Sigmoid colon (tissue), 7 donors: ENCODE measurements around the gene ZFC3H1. TPM values are rescaled to one million over a fixed set of nuclear protein-coding genes. Genes with fewer than 3 reads are reported as not detected.

Experiments
- DNase-seq: peaks from one replicate; pipeline ENCODE4 v3.0.0-alpha.2; 2019
- H3K27ac ChIP-seq, 4 donors: fragments of 200-600 bp; sonication (generic); one replicate each; pipeline ENCODE4 v1.5.1; 2016 to 2019; ENCODE audit warnings: mild to moderate bottlenecking in 1 of 4
- H3K27me3 ChIP-seq, 3 donors: fragments of 200-600 bp; sonication (generic); one replicate each; pipeline ENCODE4 v1.5.1; 2019; ENCODE audit warnings: mild to moderate bottlenecking in 1 of 3
- H3K36me3 ChIP-seq, 4 donors: fragments of 200-600 bp; sonication (generic); one replicate each; pipeline ENCODE4 v1.5.1; 2016 to 2019
- H3K4me1 ChIP-seq, 4 donors: fragments of 200-600 bp; sonication (generic); one replicate each; pipeline ENCODE4 v1.5.1; 2017 to 2019
- H3K4me3 ChIP-seq, 4 donors: fragments of 200-600 bp; sonication (generic); one replicate each; pipeline ENCODE4 v1.5.1; 2017 to 2019; ENCODE audit warnings: mild to moderate bottlenecking in 2 of 4, moderate library complexity in 1 of 4
- H3K9me3 ChIP-seq, 4 donors: fragments of 200-600 bp in 3 of 4; sonication (generic) in 3 of 4; one replicate each; pipeline versions ENCODE4 v1.5.1 to v1.6.1; 2013 to 2019
- EP300 ChIP-seq, 4 donors: sonication (generic); formaldehyde crosslinking; IDR thresholded peaks; one replicate each; pipeline ENCODE4 v1.6.1; 2017; ENCODE audit warnings: antibody characterized with exemption in 4 of 4
- POLR2A ChIP-seq, 2 donors: fragments of 450-650 bp; IDR thresholded peaks; one replicate each; pipeline ENCODE4 v1.6.1; 2016; ENCODE audit warnings: antibody characterized with exemption in 2 of 2, mild to moderate bottlenecking in 2 of 2, moderate library complexity in 2 of 2
- POLR2AphosphoS5 ChIP-seq, 4 donors: sonication (generic); formaldehyde crosslinking; IDR thresholded peaks; one replicate each; pipeline ENCODE4 v1.6.1; 2017; ENCODE audit warnings: antibody characterized with exemption in 4 of 4
- WGBS, 2 donors: extraction: QIAGEN DNeasy Blood & Tissue Kit; methylation state at CpG; one replicate each; pipeline ENCODE4 v1.1.7; 2013; 5-methylcytosine and 5-hydroxymethylcytosine counted together
- intact Hi-C: fragments of 100-400 bp; cut with DNase I; formaldehyde crosslinking; loops from one replicate; pipeline ENCODE4 v1.15.1; 2023
- polyA plus RNA-seq, 3 donors: library from polyadenylated mRNA; stranded (reverse); fragments of 200-250 nt; gene quantifications; one replicate each; pipeline ENCODE4 v1.2.3, GENCODE V29; 2013
- total RNA-seq, 4 donors: library from RNA; depleted of rRNA; stranded (reverse); fragments of >200 nt; gene quantifications; one replicate each; pipeline ENCODE4 v1.1.0, GENCODE V29; 2016
- TF ChIP-seq, protein P1 (sequence below), 4 experiments: fragments of 450-650 bp in 3 of 4; fragments of 200-600 bp in 1 of 4; IDR thresholded peaks; one replicate each; pipeline ENCODE4 v1.5.1; 2016 to 2019; ENCODE audit warnings: antibody characterized with exemption in 4 of 4, mild to moderate bottlenecking in 3 of 4, moderate library complexity in 2 of 4
- donor health status: healthy with polysubstance abuse.
- donor health status: Bipolar disorder and iron deficiency.
- donor health status: healthy.

Gene ZFC3H1
- total and polyA plus RNA-seq, 7 donors, result 3.0 to 87.8 (median 38.7) TPM

DNA sequence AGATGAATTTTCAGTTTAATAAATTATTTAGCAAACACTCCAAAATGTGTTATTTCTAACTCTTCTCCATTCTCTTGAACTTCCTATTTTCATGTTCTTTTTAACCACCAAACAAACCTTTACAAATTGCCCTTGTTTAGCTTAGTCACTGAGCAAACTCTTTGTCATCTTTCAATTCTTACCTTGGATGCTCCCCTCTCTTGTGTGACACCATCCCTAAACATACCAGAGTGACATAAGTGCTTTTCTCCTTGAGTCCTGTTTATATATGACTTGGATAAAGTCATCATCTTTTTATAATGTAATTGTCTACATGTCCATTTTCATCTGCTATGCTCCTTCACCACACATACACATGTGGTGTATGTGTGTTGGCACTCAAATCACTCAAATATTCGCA is 18.8 kb upstream of the ZFC3H1 start:
- no peak overlapping the region for H3K27ac ChIP-seq
- intact Hi-C loops, result no loop called here
- no peaks in the 10 kb centered on the region for H3K9me3 ChIP-seq
- no peaks in the 10 kb centered on the region for H3K36me3 ChIP-seq
- TF ChIP-seq EP300 (IDR thresholded peaks at IDR 0.05), result no peak
- TF ChIP-seq POLR2A (IDR thresholded peaks at IDR 0.05), result no peak
- peaks cover 0 to 14% (median 10%) of the 10 kb centered on the region in 4 donors for H3K4me1 ChIP-seq
- no peak for DNase-seq
- H3K27me3 ChIP-seq, result no peaks in the 10 kb centered on the region
- H3K4me3 ChIP-seq, result no peak overlapping the region
- 89% methylated on average over 1 of the region's 1 CpG for WGBS, 2 donors

- H3K27ac ChIP-seq, result no peak overlapping the region
- WGBS, 2 donors, result 23 to 68% methylated on average over 1 of the region's 1 CpG
- no peaks in the 10 kb centered on the region for H3K27me3 ChIP-seq
- H3K36me3 ChIP-seq, result no peaks in the 10 kb centered on the region
- no peak for TF ChIP-seq POLR2AphosphoS5 (IDR thresholded peaks at IDR 0.05)
- TF ChIP-seq EP300 (IDR thresholded peaks at IDR 0.05), result no peak
- no peak for TF ChIP-seq POLR2A (IDR thresholded peaks at IDR 0.05)
- TF ChIP-seq, protein P1, sequence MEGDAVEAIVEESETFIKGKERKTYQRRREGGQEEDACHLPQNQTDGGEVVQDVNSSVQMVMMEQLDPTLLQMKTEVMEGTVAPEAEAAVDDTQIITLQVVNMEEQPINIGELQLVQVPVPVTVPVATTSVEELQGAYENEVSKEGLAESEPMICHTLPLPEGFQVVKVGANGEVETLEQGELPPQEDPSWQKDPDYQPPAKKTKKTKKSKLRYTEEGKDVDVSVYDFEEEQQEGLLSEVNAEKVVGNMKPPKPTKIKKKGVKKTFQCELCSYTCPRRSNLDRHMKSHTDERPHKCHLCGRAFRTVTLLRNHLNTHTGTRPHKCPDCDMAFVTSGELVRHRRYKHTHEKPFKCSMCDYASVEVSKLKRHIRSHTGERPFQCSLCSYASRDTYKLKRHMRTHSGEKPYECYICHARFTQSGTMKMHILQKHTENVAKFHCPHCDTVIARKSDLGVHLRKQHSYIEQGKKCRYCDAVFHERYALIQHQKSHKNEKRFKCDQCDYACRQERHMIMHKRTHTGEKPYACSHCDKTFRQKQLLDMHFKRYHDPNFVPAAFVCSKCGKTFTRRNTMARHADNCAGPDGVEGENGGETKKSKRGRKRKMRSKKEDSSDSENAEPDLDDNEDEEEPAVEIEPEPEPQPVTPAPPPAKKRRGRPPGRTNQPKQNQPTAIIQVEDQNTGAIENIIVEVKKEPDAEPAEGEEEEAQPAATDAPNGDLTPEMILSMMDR (IDR thresholded peaks at IDR 0.05), result no peak
- intact Hi-C loops, result no loop called here
- H3K9me3 ChIP-seq, result no peaks in the 10 kb centered on the region
- H3K4me1 ChIP-seq, result no peaks in the 10 kb centered on the region
- H3K4me3 ChIP-seq, result no peak overlapping the region
- DNase-seq, result no peak
These were observed 8.2 kb upstream of the ZFC3H1 start for GRCh38 chr12:71671816-71672215.

DNA sequence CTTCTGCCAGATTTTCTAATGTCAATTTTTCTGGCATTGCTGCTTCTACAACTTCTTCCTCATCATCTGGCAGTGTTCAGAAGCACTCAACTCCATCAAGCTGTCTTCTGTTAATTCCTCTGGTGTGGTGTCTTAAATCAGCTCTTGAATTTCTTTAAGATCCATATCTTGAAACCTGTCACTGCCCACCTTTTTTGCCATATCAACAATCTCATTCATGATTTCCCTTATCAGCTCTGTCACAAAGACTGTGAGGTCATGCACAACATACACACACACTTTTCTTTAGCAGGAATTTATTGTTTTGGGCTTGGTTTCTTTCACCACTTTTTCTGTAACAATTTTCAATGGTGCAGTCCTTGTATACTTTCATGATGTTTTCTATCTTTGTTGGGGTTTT is 7.7 kb upstream of the ZFC3H1 start:
- TF ChIP-seq EP300 (IDR thresholded peaks at IDR 0.05), result no peak
- TF ChIP-seq, protein P1 (IDR thresholded peaks at IDR 0.05), result no peak
- Histone ChIP-seq H3K36me3 (no peaks in the 10 kb centered on the region), H3K4me3 (no peak overlapping the region), H3K27me3 (no peaks in the 10 kb centered on the region), H3K27ac (no peak overlapping the region), H3K4me1 (no peaks in the 10 kb centered on the region), H3K9me3 (no peaks in the 10 kb centered on the region)
- no peak for DNase-seq
- intact Hi-C loops, result no loop called here

DNA sequence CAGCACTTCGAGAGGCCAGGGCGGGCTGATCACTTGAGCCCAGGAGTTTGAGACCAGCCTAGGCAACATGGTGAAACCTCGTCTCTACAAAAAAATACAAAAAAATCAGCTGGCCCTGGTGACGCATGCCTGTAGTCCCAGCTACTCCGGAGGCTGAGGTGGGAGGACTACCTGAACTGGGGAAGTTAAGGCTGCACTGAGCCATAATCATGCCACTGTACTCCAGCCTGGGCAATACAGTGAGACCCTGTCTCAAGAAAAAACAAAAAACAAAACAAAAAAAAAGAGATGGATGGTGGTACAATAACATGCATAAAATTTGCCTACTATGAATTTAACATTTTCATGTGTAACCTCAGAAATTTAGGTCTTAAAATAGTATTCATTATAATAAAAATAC is 2.6 kb upstream of the ZFC3H1 start:
- Histone ChIP-seq H3K4me3 (no peak overlapping the region), H3K27me3 (no peaks in the 10 kb centered on the region), H3K36me3 (no peaks in the 10 kb centered on the region), H3K4me1 (peaks cover 3 to 27% (median 14%) of the 10 kb centered on the region in 4 donors), H3K27ac (no peak overlapping the region), H3K9me3 (no peaks in the 10 kb centered on the region)
- TF ChIP-seq, protein P1 (IDR thresholded peaks at IDR 0.05), result no peak
- TF ChIP-seq POLR2AphosphoS5 (IDR thresholded peaks at IDR 0.05), result no peak
- TF ChIP-seq POLR2A (IDR thresholded peaks at IDR 0.05), result no peak
- TF ChIP-seq EP300 (IDR thresholded peaks at IDR 0.05), result no peak
- no peak for DNase-seq
- intact Hi-C loops, result no loop called here
- 97 to 98% methylated on average over 5 of the region's 5 CpGs for WGBS, 2 donors

- peaks cover 3 to 39% (median 24%) of the 10 kb centered on the region in 4 donors for H3K4me1 ChIP-seq
- no peaks in the 10 kb centered on the region for H3K27me3 ChIP-seq
- TF ChIP-seq POLR2AphosphoS5 (IDR thresholded peaks at IDR 0.05) (no peak), EP300 (IDR thresholded peaks at IDR 0.05) (no peak), POLR2A (IDR thresholded peaks at IDR 0.05) (no peak)
- TF ChIP-seq, protein P1 (IDR thresholded peaks at IDR 0.05), result no peak
- intact Hi-C loops, result no loop called here
- peaks cover 0 to 2% (median 0%) of the 10 kb centered on the region in 4 donors for H3K36me3 ChIP-seq
- peak overlapping the region; percentile 73 to 90 (median 86) for H3K4me3 ChIP-seq
- 6 to 15% methylated on average over 4 of the region's 4 CpGs for WGBS, 2 donors
- peak overlapping the region; percentile 91 to 99 (median 97) for H3K27ac ChIP-seq
- DNase-seq, result no peak
- no peaks in the 10 kb centered on the region for H3K9me3 ChIP-seq
These were observed 1.4 kb upstream of the ZFC3H1 start for GRCh38 chr12:71665090-71665463.
